K562 (cell line): ENCODE data around the gene MAPK1IP1L. TPM values are rescaled to one million over a fixed set of nuclear protein-coding genes. Genes with fewer than 3 reads are reported as not detected.

ENCODE experiments used
- ATAC-seq: fragments of 200-7000 bp; cut with Tn5 transposase; 3 replicates; pipeline ENCODE4 v1.9.1; 2020; ENCODE audit warnings: moderate library complexity
- BruUV-seq: library from RNA; stranded (reverse); fragments of 400-500 nt; replicated peaks from 2 replicates; lab custom pipeline; 2021; lab: Mats Ljungman, UMichigan
- CTCF ChIA-PET: fragments of 300-600 bp; formaldehyde crosslinking; extraction: SDS; loops from one replicate; lab custom pipeline; 2021; ENCODE audit warnings: low intra/inter-chr PET ratio; lab: Yijun Ruan, JAX
- POLR2A ChIA-PET: fragments of 300-600, 350-650 bp; sonication (Branson Sonifier 250); formaldehyde crosslinking; extraction: SDS; loops from one replicate; lab custom pipeline; 2021; ENCODE audit warnings: antibody characterized with exemption, inconsistent platforms; lab: Yijun Ruan, JAX
- DNase-seq, 4 experiments: peaks; one replicate each; pipeline versions ENCODE4 v3.0.0 to v3.0.0-alpha.2; 2011 to 2018; ENCODE audit warnings: low spot score in 3 of 4, mixed read lengths in 3 of 4; ENCODE audit errors: extremely low read depth in 1 of 4
- FAIRE-seq: peaks from 2 replicates; lab custom pipeline; 2011; peaks lifted over from hg19 to GRCh38; lab: Jason Lieb, UNC
- H2AFZ ChIP-seq: 2 replicates; pipeline ENCODE4 v1.6.0; 2011; ENCODE audit warnings: low read depth, low read length, control low read depth, inconsistent platforms
- H3K27ac ChIP-seq: fragments of 200-600 bp; 3 replicates; pipeline ENCODE4 v1.8.0; 2011; ENCODE audit warnings: low read depth, mild to moderate bottlenecking, control low read depth, inconsistent platforms, low read length, moderate library complexity, mixed read lengths; ENCODE audit errors: extremely low read depth
- H3K27me3 ChIP-seq, 2 experiments: fragments of 300-600 bp in 1 of 2; 2 replicates in 1 of 2; 3 replicates in 1 of 2; pipeline versions ENCODE4 v1.6.0 to v1.8.0; 2011; ENCODE audit warnings: inconsistent platforms in 2 of 2, low read length in 2 of 2, mild to moderate bottlenecking in 1 of 2, mixed read lengths in 1 of 2, moderate library complexity in 1 of 2; ENCODE audit not compliant: control insufficient read depth in 2 of 2, insufficient read depth in 2 of 2
- H3K36me3 ChIP-seq: fragments of 300-600 bp; 3 replicates; pipeline ENCODE4 v1.8.0; 2011; ENCODE audit warnings: mild to moderate bottlenecking, low read length, inconsistent platforms; ENCODE audit not compliant: control insufficient read depth, insufficient read depth
- H3K4me1 ChIP-seq, 2 experiments: fragments of 200-600 bp in 1 of 2; replicated peaks in 1 of 2; 2 replicates in 1 of 2; 3 replicates in 1 of 2; pipeline versions ENCODE4 v1.5.1 to v1.8.0; 2011; ENCODE audit warnings: inconsistent platforms in 2 of 2, low read length in 2 of 2, mild to moderate bottlenecking in 1 of 2, mixed read lengths in 1 of 2, moderate library complexity in 1 of 2; ENCODE audit not compliant: control insufficient read depth in 2 of 2, insufficient read depth in 2 of 2
- H3K4me2 ChIP-seq: 2 replicates; pipeline ENCODE4 v1.6.1; 2011; ENCODE audit warnings: low read length, control low read depth, inconsistent platforms, mixed read lengths; ENCODE audit not compliant: insufficient read depth
- H3K4me3 ChIP-seq: fragments of 200-600 bp; sonication (generic), shearing (Covaris generic); 2 replicates; pipeline ENCODE4 v1.5.1; 2016; ENCODE audit warnings: control low read depth, inconsistent platforms
- H3K79me2 ChIP-seq: fragments of 200-600 bp; 3 replicates; pipeline ENCODE4 v1.8.0; 2011; ENCODE audit warnings: low read length, inconsistent platforms; ENCODE audit not compliant: control insufficient read depth, insufficient read depth
- H3K9ac ChIP-seq, 2 experiments: 2 replicates each; pipeline versions ENCODE4 v1.6.0 to v1.6.1; 2011; ENCODE audit warnings: low read depth in 2 of 2, low read length in 2 of 2, control low read depth in 1 of 2, inconsistent platforms in 1 of 2, mild to moderate bottlenecking in 1 of 2, mixed read lengths in 1 of 2; ENCODE audit not compliant: insufficient read depth in 1 of 2
- H3K9me1 ChIP-seq: one replicate; pipeline ENCODE4 v1.6.0; 2011; ENCODE audit warnings: inconsistent platforms, mild to moderate bottlenecking, low read length, moderate library complexity; ENCODE audit not compliant: control insufficient read depth, insufficient read depth
- H3K9me3 ChIP-seq: replicated peaks from 2 replicates; pipeline ENCODE4 v1.5.1; 2011; ENCODE audit warnings: low read depth, low read length, inconsistent platforms; ENCODE audit not compliant: control insufficient read depth, insufficient read depth
- H4K20me1 ChIP-seq: replicated peaks from 2 replicates; pipeline ENCODE4 v1.6.1; 2011; ENCODE audit warnings: low read length, inconsistent platforms, mixed read lengths; ENCODE audit not compliant: control insufficient read depth, insufficient read depth
- ARID1B ChIP-seq: fragments of 450-650 bp; IDR thresholded peaks from 2 replicates; pipeline ENCODE4 v1.6.1; 2016; ENCODE audit warnings: antibody characterized with exemption, mild to moderate bottlenecking, inconsistent platforms
- FOXK1 ChIP-seq: sonication (generic); formaldehyde crosslinking; IDR thresholded peaks from 2 replicates; pipeline ENCODE4 v1.8.0; 2022; ENCODE audit warnings: missing genetic modification reagents, mild to moderate bottlenecking, borderline replicate concordance
- LARP7 ChIP-seq: fragments of 450-650 bp; IDR thresholded peaks from 2 replicates; pipeline ENCODE4 v1.6.1; 2016
- NRF1 ChIP-seq, 2 experiments: fragments of 450-650 bp; IDR thresholded peaks in 1 of 2; conservative IDR thresholded peaks in 1 of 2; 2 replicates each; pipeline ENCODE4 v1.6.1; 2014; ENCODE audit warnings: mild to moderate bottlenecking in 2 of 2
- PCBP2 ChIP-seq: fragments of 200-400 bp; formaldehyde crosslinking; IDR thresholded peaks from 2 replicates; pipeline ENCODE4 v1.6.1; 2018; ENCODE audit warnings: low read length, low read depth, mild to moderate bottlenecking, moderate library complexity; ENCODE audit not compliant: poor library complexity, severe bottlenecking
- RFX5 ChIP-seq: IDR thresholded peaks from 2 replicates; pipeline ENCODE4 v1.6.1; 2011; ENCODE audit warnings: low read depth, mild to moderate bottlenecking, improper control_type of control experiment, low read length
- TAF15 ChIP-seq: fragments of 200-400 bp; formaldehyde crosslinking; IDR thresholded peaks from 2 replicates; pipeline ENCODE4 v1.6.1; 2017; ENCODE audit warnings: mild to moderate bottlenecking, low read depth, low read length, moderate library complexity
- ZC3H4 ChIP-seq: sonication (generic); formaldehyde crosslinking; IDR thresholded peaks from 2 replicates; pipeline ENCODE4 v1.9.0; 2021; ENCODE audit warnings: missing genetic modification reagents, borderline replicate concordance
- ZNF121 ChIP-seq: sonication (generic); formaldehyde crosslinking; conservative IDR thresholded peaks from 2 replicates; pipeline ENCODE4 v1.8.0; 2022; ENCODE audit warnings: missing genetic modification reagents
- WGBS: fragments of 100-300 bp; shearing (Covaris generic); methylation state at CpG from one replicate; pipeline ENCODE4 v1.1.6; 2016; ENCODE audit warnings: low coverage, mixed read lengths; ENCODE audit not compliant: insufficient coverage; ENCODE audit errors: missing lambda C conversion rate; 5-methylcytosine and 5-hydroxymethylcytosine counted together
- in situ Hi-C: fragments of 300-500 bp; cut with MboI; formaldehyde crosslinking; loops from 4 replicates; pipeline ENCODE4 v1.15.0; 2018; ENCODE audit warnings: inconsistent platforms, mixed read lengths
- intact Hi-C: fragments of 100-400 bp; cut with micrococcal nuclease; formaldehyde crosslinking; loops from 2 replicates; pipeline ENCODE4 v1.14.2; 2022
- polyA plus RNA-seq, 8 experiments: library from polyadenylated mRNA; depleted of rRNA in 4 of 8; stranded (reverse) in 5 of 8; unstranded in 3 of 8; fragments of >200 nt; fragmentation: Nextera tagmentation in 2 of 8; fragmentation: Illumina TruSeq in 1 of 8; extraction: Ambion mirVana in 2 of 8; extraction: Trizol in 1 of 8; gene quantifications; 2 replicates each; pipeline versions ENCODE4 v1.2.1 to v1.2.3, GENCODE V29; 2011 to 2014; ENCODE audit warnings: inconsistent platforms in 1 of 8, missing spikeins in 1 of 8
- total RNA-seq, 7 experiments: library from RNA; depleted of rRNA in 6 of 7; stranded (reverse); fragments of >200 nt in 6 of 7; fragmentation: Illumina TruSeq in 2 of 7; extraction: Trizol in 2 of 7; gene quantifications; 2 replicates each; pipeline versions ENCODE4 v1.2.1 to v1.2.3, GENCODE V29; 2011 to 2021; ENCODE audit warnings: low replicate concordance in 1 of 7
- TF ChIP-seq, protein P1 (sequence below): fragments of 250-450 bp; sonication (Bioruptor Pico); IDR thresholded peaks from 2 replicates; pipeline ENCODE4 v1.4.0; 2020; ENCODE audit warnings: mild to moderate bottlenecking
- TF ChIP-seq, protein P2 (sequence below): fragments of 450-650 bp; IDR thresholded peaks from 2 replicates; pipeline ENCODE4 v1.6.1; 2016; ENCODE audit warnings: mild to moderate bottlenecking, moderate library complexity

Gene MAPK1IP1L
- total and polyA plus RNA-seq, 9 of the 15 experiments (the other 6 are each of a cell fraction or from before 2014, with no cell fraction given), result 32.7 to 99.4 (median 49.8) TPM

DNA sequence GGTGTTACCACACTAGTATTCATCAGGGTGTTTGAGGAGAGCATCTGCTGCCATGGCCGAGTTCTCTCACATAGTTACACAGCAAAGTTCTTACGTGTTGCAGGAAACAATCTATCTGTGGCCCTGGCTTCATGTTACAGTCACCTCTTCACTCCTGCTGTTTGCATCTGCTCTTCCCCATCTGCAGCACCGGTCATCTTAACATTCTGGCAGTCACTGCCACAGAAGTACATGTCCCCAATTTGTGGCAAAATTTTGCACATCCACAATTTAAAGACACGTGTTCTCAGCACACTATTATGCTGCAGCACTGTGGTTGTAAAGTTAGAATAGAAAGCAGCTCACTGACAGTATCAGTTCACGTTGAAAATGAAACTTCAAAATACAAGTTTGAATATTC, 23.2 kb downstream of the MAPK1IP1L start:
- peak in 1 of 4 experiments; percentile 26 for DNase-seq
- intact Hi-C loops (no loop called here), in situ Hi-C loops (no loop called here)
- BruUV-seq, result no TSS peak
- POLR2A ChIA-PET, result no interaction called here
- H3K27me3 ChIP-seq, result no peaks in the 10 kb centered on the region
- H3K4me1 ChIP-seq, result peaks cover 4 to 10% of the 10 kb centered on the region in 2 experiments; a peak in 1 of 5 replicates
- H3K9ac ChIP-seq, result no peak overlapping the region
- H3K4me3 ChIP-seq, result no peak overlapping the region
- H3K79me2 ChIP-seq, result no peaks in the 10 kb centered on the region
- CTCF ChIA-PET, result no interaction called here
- no peaks in the 10 kb centered on the region for H3K36me3 ChIP-seq
- no peaks in the 10 kb centered on the region for H3K9me3 ChIP-seq
- WGBS, result 17% methylated on average over 5 of the region's 5 CpGs
- H4K20me1 ChIP-seq, result no peaks in the 10 kb centered on the region
- peak overlapping the region; percentile 71 for H2AFZ ChIP-seq
- peak; percentile 61 for ATAC-seq
- peak; percentile 54 for FAIRE-seq
- H3K27ac ChIP-seq, result no peak overlapping the region
- H3K4me2 ChIP-seq, result peak overlapping the region; percentile 16; the same call in 1 of the 2 replicates
- H3K9me1 ChIP-seq, result no peaks in the 10 kb centered on the region
- no peak for TF ChIP-seq RFX5
- TF ChIP-seq, protein P1, sequence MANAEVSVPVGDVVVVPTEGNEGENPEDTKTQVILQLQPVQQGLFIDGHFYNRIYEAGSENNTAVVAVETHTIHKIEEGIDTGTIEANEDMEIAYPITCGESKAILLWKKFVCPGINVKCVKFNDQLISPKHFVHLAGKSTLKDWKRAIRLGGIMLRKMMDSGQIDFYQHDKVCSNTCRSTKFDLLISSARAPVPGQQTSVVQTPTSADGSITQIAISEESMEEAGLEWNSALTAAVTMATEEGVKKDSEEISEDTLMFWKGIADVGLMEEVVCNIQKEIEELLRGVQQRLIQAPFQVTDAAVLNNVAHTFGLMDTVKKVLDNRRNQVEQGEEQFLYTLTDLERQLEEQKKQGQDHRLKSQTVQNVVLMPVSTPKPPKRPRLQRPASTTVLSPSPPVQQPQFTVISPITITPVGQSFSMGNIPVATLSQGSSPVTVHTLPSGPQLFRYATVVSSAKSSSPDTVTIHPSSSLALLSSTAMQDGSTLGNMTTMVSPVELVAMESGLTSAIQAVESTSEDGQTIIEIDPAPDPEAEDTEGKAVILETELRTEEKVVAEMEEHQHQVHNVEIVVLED (CRISPR knock-in tag), result no peak
- TF ChIP-seq ZNF121 (CRISPR knock-in tag), result no peak
- no peak for TF ChIP-seq ZC3H4 (CRISPR knock-in tag)
- TF ChIP-seq NRF1 (conservative IDR thresholded peaks at IDR 0.05 in 1 of 2, IDR thresholded peaks at IDR 0.05 in 1 of 2), result no peak
- TF ChIP-seq ARID1B, result no peak
- TF ChIP-seq, protein P2, sequence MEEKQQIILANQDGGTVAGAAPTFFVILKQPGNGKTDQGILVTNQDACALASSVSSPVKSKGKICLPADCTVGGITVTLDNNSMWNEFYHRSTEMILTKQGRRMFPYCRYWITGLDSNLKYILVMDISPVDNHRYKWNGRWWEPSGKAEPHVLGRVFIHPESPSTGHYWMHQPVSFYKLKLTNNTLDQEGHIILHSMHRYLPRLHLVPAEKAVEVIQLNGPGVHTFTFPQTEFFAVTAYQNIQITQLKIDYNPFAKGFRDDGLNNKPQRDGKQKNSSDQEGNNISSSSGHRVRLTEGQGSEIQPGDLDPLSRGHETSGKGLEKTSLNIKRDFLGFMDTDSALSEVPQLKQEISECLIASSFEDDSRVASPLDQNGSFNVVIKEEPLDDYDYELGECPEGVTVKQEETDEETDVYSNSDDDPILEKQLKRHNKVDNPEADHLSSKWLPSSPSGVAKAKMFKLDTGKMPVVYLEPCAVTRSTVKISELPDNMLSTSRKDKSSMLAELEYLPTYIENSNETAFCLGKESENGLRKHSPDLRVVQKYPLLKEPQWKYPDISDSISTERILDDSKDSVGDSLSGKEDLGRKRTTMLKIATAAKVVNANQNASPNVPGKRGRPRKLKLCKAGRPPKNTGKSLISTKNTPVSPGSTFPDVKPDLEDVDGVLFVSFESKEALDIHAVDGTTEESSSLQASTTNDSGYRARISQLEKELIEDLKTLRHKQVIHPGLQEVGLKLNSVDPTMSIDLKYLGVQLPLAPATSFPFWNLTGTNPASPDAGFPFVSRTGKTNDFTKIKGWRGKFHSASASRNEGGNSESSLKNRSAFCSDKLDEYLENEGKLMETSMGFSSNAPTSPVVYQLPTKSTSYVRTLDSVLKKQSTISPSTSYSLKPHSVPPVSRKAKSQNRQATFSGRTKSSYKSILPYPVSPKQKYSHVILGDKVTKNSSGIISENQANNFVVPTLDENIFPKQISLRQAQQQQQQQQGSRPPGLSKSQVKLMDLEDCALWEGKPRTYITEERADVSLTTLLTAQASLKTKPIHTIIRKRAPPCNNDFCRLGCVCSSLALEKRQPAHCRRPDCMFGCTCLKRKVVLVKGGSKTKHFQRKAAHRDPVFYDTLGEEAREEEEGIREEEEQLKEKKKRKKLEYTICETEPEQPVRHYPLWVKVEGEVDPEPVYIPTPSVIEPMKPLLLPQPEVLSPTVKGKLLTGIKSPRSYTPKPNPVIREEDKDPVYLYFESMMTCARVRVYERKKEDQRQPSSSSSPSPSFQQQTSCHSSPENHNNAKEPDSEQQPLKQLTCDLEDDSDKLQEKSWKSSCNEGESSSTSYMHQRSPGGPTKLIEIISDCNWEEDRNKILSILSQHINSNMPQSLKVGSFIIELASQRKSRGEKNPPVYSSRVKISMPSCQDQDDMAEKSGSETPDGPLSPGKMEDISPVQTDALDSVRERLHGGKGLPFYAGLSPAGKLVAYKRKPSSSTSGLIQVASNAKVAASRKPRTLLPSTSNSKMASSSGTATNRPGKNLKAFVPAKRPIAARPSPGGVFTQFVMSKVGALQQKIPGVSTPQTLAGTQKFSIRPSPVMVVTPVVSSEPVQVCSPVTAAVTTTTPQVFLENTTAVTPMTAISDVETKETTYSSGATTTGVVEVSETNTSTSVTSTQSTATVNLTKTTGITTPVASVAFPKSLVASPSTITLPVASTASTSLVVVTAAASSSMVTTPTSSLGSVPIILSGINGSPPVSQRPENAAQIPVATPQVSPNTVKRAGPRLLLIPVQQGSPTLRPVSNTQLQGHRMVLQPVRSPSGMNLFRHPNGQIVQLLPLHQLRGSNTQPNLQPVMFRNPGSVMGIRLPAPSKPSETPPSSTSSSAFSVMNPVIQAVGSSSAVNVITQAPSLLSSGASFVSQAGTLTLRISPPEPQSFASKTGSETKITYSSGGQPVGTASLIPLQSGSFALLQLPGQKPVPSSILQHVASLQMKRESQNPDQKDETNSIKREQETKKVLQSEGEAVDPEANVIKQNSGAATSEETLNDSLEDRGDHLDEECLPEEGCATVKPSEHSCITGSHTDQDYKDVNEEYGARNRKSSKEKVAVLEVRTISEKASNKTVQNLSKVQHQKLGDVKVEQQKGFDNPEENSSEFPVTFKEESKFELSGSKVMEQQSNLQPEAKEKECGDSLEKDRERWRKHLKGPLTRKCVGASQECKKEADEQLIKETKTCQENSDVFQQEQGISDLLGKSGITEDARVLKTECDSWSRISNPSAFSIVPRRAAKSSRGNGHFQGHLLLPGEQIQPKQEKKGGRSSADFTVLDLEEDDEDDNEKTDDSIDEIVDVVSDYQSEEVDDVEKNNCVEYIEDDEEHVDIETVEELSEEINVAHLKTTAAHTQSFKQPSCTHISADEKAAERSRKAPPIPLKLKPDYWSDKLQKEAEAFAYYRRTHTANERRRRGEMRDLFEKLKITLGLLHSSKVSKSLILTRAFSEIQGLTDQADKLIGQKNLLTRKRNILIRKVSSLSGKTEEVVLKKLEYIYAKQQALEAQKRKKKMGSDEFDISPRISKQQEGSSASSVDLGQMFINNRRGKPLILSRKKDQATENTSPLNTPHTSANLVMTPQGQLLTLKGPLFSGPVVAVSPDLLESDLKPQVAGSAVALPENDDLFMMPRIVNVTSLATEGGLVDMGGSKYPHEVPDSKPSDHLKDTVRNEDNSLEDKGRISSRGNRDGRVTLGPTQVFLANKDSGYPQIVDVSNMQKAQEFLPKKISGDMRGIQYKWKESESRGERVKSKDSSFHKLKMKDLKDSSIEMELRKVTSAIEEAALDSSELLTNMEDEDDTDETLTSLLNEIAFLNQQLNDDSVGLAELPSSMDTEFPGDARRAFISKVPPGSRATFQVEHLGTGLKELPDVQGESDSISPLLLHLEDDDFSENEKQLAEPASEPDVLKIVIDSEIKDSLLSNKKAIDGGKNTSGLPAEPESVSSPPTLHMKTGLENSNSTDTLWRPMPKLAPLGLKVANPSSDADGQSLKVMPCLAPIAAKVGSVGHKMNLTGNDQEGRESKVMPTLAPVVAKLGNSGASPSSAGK, result no peak
- TF ChIP-seq LARP7, result no peak
- no peak for TF ChIP-seq FOXK1 (CRISPR knock-in tag)
- TF ChIP-seq TAF15, result no peak
- no peak for TF ChIP-seq PCBP2
